CD4-positive, CD25-positive, alpha-beta regulatory T cell (primary cell): Measurements from ENCODE around the gene DNAI1. TPM values are rescaled to one million over a fixed set of nuclear protein-coding genes. Genes with fewer than 3 reads are reported as not detected.
A peak's percentile ranks its signal among the peaks of the same experiment; 100 is the strongest.

ENCODE experiments used
- ATAC-seq, 2 donors: fragments of 150-1000 bp; cut with Tn5 transposase; one replicate each; pipeline ENCODE4 v1.10.0; 2021; ENCODE audit warnings: low read depth in 2 of 2, moderate number of reproducible peaks in 2 of 2, moderate library complexity in 1 of 2
- DNase-seq, 3 donors: peaks; one replicate each; pipeline versions ENCODE4 v3.0.0 to v3.0.0-alpha.2; 2012 to 2022; ENCODE audit warnings: mixed read lengths in 1 of 3
- H3K27ac ChIP-seq: one replicate; pipeline ENCODE4 v1.7.0; 2013; ENCODE audit warnings: mild to moderate bottlenecking, low read length; ENCODE audit not compliant: insufficient read depth, poor library complexity, severe bottlenecking
- H3K27me3 ChIP-seq: one replicate; pipeline ENCODE4 v1.7.0; 2013; ENCODE audit warnings: low read length; ENCODE audit not compliant: control insufficient read depth, insufficient read depth
- H3K36me3 ChIP-seq: one replicate; pipeline ENCODE4 v1.7.0; 2013; ENCODE audit warnings: mild to moderate bottlenecking, low read length, moderate library complexity; ENCODE audit not compliant: control insufficient read depth, insufficient read depth
- H3K4me1 ChIP-seq: 2 replicates; pipeline ENCODE4 v1.7.0; 2013; ENCODE audit warnings: mild to moderate bottlenecking, low read length; ENCODE audit not compliant: insufficient read depth, control insufficient read depth, poor library complexity, severe bottlenecking
- H3K4me3 ChIP-seq: one replicate; pipeline ENCODE4 v1.7.0; 2013; ENCODE audit warnings: low read depth, mild to moderate bottlenecking, low read length, moderate library complexity
- H3K9me3 ChIP-seq, 2 experiments: 1 replicate in 1 of 2; 2 replicates in 1 of 2; pipeline ENCODE4 v1.7.0; 2013; ENCODE audit warnings: low read length in 2 of 2, mild to moderate bottlenecking in 1 of 2, moderate library complexity in 1 of 2; ENCODE audit not compliant: control insufficient read depth in 2 of 2
- H3K27ac Mint-ChIP-seq, 3 donors: one replicate each; pipeline ENCODE4 v1.8.0; 2020 to 2022; ENCODE audit warnings: mild to moderate bottlenecking in 3 of 3, mixed read lengths in 3 of 3, moderate library complexity in 2 of 3
- H3K27me3 Mint-ChIP-seq: one replicate; pipeline ENCODE4 v1.8.0; 2022; ENCODE audit warnings: mild to moderate bottlenecking, mixed read lengths
- H3K36me3 Mint-ChIP-seq: one replicate; pipeline ENCODE4 v1.8.0; 2020; ENCODE audit warnings: mixed read lengths
- H3K4me1 Mint-ChIP-seq, 4 donors: one replicate each; pipeline ENCODE4 v1.8.0; 2020 to 2022; ENCODE audit warnings: mixed read lengths in 4 of 4, mild to moderate bottlenecking in 1 of 4
- H3K4me3 Mint-ChIP-seq, 4 donors: one replicate each; pipeline ENCODE4 v1.8.0; 2020 to 2022; ENCODE audit warnings: mild to moderate bottlenecking in 4 of 4, mixed read lengths in 4 of 4, moderate library complexity in 3 of 4
- H3K9me3 Mint-ChIP-seq, 7 donors: one replicate each; pipeline ENCODE4 v1.8.0; 2020 to 2022; ENCODE audit warnings: mixed read lengths in 7 of 7, mild to moderate bottlenecking in 3 of 7, moderate library complexity in 2 of 7
- polyA plus RNA-seq, 4 donors: library from polyadenylated mRNA; unstranded; fragments of 300-500 nt; fragmentation: Illumina TruSeq; gene quantifications; one replicate each; pipeline ENCODE4 v1.2.3, GENCODE V29; 2021
- total RNA-seq: library from RNA; stranded (reverse); gene quantifications from one replicate; pipeline ENCODE4 v1.2.3, GENCODE V29; 2022

The DNAI1 gene
- total and polyA plus RNA-seq, 5 donors from 2014 or later = not detected

DNA sequence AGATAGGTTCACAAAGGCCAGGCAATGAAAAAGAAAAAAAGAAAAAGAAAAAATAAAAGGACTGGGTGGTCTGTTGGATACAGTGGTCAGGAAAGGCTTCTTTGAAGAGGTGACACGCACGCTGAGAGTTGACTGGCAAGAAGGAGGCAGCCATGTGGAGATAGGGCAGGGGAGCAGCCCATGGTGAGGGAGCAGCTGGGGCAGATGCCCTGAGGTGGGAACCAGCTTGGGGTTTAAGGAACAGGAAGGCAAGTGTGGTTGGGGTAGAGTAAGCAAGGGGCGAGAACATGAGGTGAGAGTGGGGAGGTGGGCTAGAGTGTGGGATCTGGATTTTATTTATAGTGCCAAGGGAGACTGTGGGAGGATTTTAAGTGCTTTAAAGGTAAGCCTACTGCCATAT, 57.4 kb downstream of the DNAI1 start:
- Mint-ChIP-seq H3K9me3 (no peaks in the 10 kb centered on the region), H3K27me3 (peaks cover 9% of the 10 kb centered on the region), H3K4me1 (peaks cover 0 to 2% (median 0%) of the 10 kb centered on the region in 4 donors), H3K4me3 (no peak overlapping the region), H3K36me3 (no peaks in the 10 kb centered on the region), H3K27ac (peak overlapping the region in 1 of 3 donors; percentile 43)
- H3K27me3 ChIP-seq = no peaks in the 10 kb centered on the region
- H3K4me3 ChIP-seq = no peak overlapping the region
- H3K4me1 ChIP-seq = no peaks in the 10 kb centered on the region
- ATAC-seq = no peak
- no peaks in the 10 kb centered on the region for H3K36me3 ChIP-seq
- H3K27ac ChIP-seq = no peak overlapping the region
- no peak for DNase-seq
- H3K9me3 ChIP-seq = no peaks in the 10 kb centered on the region

DNA sequence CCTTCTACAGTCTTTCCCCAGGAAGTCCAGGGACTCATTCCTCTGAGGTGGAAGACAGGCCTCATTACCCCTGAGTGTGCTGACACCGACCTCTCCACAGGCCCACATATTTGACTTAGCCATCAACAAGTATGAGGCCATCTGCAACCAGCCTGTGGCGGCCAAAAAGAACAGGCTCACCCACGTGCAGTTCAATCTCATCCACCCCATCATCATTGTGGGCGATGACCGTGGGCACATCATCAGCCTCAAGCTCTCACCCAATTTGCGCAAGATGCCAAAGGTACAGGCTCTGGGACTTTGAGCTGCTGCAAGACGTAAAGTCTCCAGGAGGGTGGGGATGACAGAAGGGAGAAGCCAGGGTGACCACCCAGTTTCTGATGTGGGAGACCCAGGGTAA, 58.6 kb downstream of the DNAI1 start:
- Histone ChIP-seq H3K4me3 (no peak overlapping the region), H3K36me3 (no peaks in the 10 kb centered on the region), H3K27ac (no peak overlapping the region), H3K4me1 (no peaks in the 10 kb centered on the region), H3K9me3 (no peaks in the 10 kb centered on the region), H3K27me3 (no peaks in the 10 kb centered on the region)
- Mint-ChIP-seq H3K27me3 (peaks cover 17% of the 10 kb centered on the region), H3K4me1 (peaks cover 0 to 4% (median 1%) of the 10 kb centered on the region in 4 donors), H3K4me3 (no peak overlapping the region), H3K36me3 (no peaks in the 10 kb centered on the region), H3K27ac (no peak overlapping the region), H3K9me3 (no peaks in the 10 kb centered on the region)
- ATAC-seq = no peak
- DNase-seq = no peak

DNA sequence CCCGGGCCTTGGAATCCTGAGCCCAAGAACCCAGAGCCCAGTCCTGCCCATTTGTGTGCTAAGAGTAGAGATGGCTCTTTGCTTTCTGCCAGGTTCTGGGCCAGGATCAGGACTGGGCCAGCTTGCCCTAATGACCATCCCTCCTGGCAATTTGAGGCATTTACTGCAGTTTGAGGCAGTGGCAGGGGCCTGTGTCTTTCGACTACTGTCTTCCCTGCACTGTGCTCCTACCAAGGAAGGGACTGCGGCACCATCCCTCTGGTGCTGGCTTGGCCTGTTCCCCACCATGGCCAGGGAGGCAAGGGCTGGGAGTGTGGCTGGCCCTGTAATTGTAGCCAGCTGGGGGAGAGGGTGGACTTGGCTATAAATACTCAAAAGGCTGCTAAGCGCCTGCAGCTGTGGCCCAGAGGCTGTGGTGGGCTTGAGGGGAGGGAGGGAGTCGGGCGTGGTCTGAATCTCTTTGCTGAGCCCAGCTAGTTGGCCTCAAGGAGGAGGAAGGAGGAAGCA, 59.6 kb downstream of the DNAI1 start:
- ATAC-seq (no peak), DNase-seq (no peak)
- peaks cover 21% of the 10 kb centered on the region for H3K27me3 Mint-ChIP-seq
- no peaks in the 10 kb centered on the region for H3K9me3 Mint-ChIP-seq
- Histone ChIP-seq H3K4me3 (no peak overlapping the region), H3K27ac (no peak overlapping the region), H3K4me1 (peaks cover 5% of the 10 kb centered on the region), H3K9me3 (no peaks in the 10 kb centered on the region), H3K27me3 (no peaks in the 10 kb centered on the region), H3K36me3 (no peaks in the 10 kb centered on the region)
- no peak overlapping the region for H3K27ac Mint-ChIP-seq
- peaks cover 0 to 9% (median 5%) of the 10 kb centered on the region in 4 donors for H3K4me1 Mint-ChIP-seq
- no peak overlapping the region for H3K4me3 Mint-ChIP-seq
- no peaks in the 10 kb centered on the region for H3K36me3 Mint-ChIP-seq

DNA sequence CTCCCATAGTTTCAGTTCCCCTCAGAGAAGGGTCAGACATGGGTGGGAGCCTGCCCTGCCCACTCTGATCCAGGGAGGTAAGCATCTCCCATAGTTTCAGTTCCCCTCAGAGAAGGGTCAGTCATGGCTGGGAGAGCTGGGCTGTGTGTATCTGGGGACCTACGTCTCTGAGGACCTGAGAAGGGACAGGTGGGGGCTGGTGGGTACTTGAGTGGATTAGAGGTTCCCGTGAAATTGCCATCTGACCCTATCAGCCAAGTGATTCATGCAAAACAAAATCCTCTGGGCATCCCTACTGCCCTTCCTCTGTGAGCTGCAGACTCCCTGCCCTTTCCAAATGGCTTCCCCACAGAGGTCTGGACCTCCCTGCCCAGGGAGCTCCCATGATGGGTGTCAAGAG, 60.3 kb downstream of the DNAI1 start:
- Mint-ChIP-seq H3K4me1 (peaks cover 0 to 14% (median 8%) of the 10 kb centered on the region in 4 donors), H3K27me3 (peaks cover 26% of the 10 kb centered on the region), H3K4me3 (no peak overlapping the region), H3K36me3 (no peaks in the 10 kb centered on the region), H3K9me3 (no peaks in the 10 kb centered on the region), H3K27ac (no peak overlapping the region)
- no peak for ATAC-seq
- H3K9me3 ChIP-seq = no peaks in the 10 kb centered on the region
- no peaks in the 10 kb centered on the region for H3K27me3 ChIP-seq
- no peaks in the 10 kb centered on the region for H3K36me3 ChIP-seq
- DNase-seq = no peak
- no peak overlapping the region for H3K27ac ChIP-seq
- no peak overlapping the region for H3K4me3 ChIP-seq
- H3K4me1 ChIP-seq = peaks cover 10% of the 10 kb centered on the region

DNA sequence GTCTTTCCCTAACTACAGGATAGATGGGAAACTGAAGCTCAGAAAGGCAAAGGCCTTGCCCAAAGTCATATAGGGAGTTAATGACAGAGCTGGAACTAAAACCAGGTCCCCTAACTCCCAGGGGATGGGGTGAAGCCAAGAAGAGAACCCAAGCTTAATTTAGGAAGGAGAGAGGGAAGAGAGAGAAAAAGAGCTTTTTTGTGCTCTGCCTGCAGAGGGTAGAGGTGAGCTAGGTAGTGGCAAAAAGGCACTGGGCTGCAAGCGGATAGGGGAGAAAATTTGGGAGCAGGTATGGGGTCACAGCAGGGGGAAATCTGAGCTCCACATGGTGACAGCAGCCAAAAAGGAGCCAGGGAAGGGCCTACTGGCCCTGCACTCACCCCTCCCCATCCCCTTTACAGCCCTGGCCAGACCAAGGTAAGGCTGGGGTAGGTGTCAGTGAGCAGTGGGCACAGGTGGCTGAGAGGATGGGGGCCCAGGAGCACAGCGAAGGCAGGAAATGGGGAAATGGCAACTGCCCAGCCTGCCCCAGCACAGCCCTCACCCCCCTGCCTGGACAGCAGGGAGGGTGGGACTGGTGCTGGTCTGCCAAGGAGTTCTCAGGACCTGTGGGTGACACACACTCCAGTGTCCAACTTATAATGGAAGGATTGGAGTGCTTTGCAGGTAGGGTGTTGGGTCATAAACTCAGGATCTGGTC, 60.9 kb downstream of the DNAI1 start:
- H3K27ac ChIP-seq = no peak overlapping the region
- Mint-ChIP-seq H3K27me3 (peaks cover 29% of the 10 kb centered on the region), H3K9me3 (no peaks in the 10 kb centered on the region), H3K36me3 (no peaks in the 10 kb centered on the region), H3K4me3 (peak overlapping the region in 1 of 4 donors; percentile 8), H3K4me1 (peaks cover 0 to 17% (median 9%) of the 10 kb centered on the region in 4 donors), H3K27ac (no peak overlapping the region)
- no peak overlapping the region for H3K4me3 ChIP-seq
- no peaks in the 10 kb centered on the region for H3K36me3 ChIP-seq
- peaks cover 10% of the 10 kb centered on the region for H3K4me1 ChIP-seq
- H3K9me3 ChIP-seq = no peaks in the 10 kb centered on the region
- ATAC-seq = no peak
- H3K27me3 ChIP-seq = no peaks in the 10 kb centered on the region
- DNase-seq = no peak

DNA sequence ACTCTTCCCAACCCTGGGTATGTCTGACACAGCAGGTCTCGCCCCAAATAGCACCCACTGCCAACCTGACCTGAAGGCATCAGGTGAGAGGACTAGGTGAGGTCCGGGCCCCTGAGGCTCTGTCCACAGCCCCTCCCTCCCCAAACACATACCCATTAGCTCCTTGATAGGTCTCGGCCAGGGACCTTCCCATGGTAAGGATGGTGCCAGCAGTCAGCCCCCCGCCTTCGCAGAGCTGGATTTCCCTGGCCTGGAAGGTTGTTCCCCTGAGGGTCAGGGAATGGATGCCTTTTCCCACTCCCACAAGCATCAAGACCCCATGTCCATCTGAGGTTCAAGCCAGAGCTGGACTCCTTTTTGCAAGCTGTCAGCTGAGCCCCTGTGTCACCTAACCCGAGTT, 61.5 kb downstream of the DNAI1 start:
- ATAC-seq (no peak), DNase-seq (no peak)
- no peaks in the 10 kb centered on the region for H3K27me3 ChIP-seq
- Mint-ChIP-seq H3K4me1 (peaks cover 0 to 19% (median 10%) of the 10 kb centered on the region in 4 donors), H3K36me3 (no peaks in the 10 kb centered on the region), H3K27ac (peak overlapping the region in 1 of 3 donors; percentile 18), H3K27me3 (peaks cover 31% of the 10 kb centered on the region), H3K4me3 (no peak overlapping the region), H3K9me3 (no peaks in the 10 kb centered on the region)
- H3K27ac ChIP-seq = no peak overlapping the region
- peaks cover 10% of the 10 kb centered on the region for H3K4me1 ChIP-seq
- no peaks in the 10 kb centered on the region for H3K36me3 ChIP-seq
- no peaks in the 10 kb centered on the region for H3K9me3 ChIP-seq
- no peak overlapping the region for H3K4me3 ChIP-seq

DNA sequence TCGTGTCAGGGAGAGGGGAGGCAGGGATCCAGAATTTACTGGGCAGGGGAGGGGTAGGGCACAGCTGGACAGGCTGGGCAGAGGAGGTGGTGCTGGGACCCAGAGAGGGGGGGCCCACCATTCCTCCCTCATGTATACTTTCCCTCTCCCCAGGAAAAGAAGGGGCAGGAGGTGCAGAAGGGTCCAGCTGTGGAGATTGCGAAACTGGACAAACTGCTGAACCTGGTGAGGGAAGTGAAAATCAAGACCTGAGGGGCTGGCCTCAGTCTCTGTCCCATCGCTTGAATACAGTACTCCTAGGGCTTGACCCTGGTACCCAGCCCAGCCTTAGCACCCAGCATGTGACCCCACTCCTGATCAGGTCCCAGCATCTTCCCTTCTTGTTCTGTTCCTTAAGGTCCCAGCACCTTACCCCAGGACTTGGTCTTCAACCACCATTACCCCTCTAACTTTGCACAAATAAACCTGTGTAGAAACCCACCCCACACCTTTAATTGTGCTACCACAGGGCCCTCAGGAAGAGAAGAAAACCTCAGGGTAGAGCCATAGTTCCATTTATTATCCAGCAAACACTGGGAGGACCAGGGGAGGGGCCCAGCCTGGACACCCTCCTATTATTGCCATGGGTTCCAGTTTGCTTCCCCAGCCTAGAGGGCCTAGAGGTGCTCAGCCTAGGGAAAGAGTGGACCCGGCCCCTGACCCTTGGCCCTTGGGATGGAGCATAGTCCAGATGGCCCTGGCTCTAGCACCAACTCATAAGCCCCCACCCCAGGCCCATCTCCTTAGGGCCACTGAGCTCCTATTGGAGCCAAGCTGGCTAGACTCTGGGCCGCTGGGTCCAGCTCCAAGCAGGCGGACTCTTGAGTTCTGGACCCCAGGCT, 62.1 kb downstream of the DNAI1 start:
- H3K9me3 ChIP-seq = no peaks in the 10 kb centered on the region
- H3K9me3 Mint-ChIP-seq = no peaks in the 10 kb centered on the region
- no peak for DNase-seq
- peaks cover 0 to 19% (median 10%) of the 10 kb centered on the region in 4 donors for H3K4me1 Mint-ChIP-seq
- H3K36me3 Mint-ChIP-seq = no peaks in the 10 kb centered on the region
- H3K4me3 ChIP-seq = no peak overlapping the region
- no peaks in the 10 kb centered on the region for H3K36me3 ChIP-seq
- peaks cover 10% of the 10 kb centered on the region for H3K4me1 ChIP-seq
- H3K27ac ChIP-seq = no peak overlapping the region
- peaks cover 36% of the 10 kb centered on the region for H3K27me3 Mint-ChIP-seq
- H3K4me3 Mint-ChIP-seq = peak overlapping the region in 2 of 4 donors; percentile 16 to 91
- H3K27me3 ChIP-seq = peaks cover 3% of the 10 kb centered on the region
- ATAC-seq = no peak
- H3K27ac Mint-ChIP-seq = no peak overlapping the region
